Measurements from ENCODE around the gene SLC8A1.

DNA sequence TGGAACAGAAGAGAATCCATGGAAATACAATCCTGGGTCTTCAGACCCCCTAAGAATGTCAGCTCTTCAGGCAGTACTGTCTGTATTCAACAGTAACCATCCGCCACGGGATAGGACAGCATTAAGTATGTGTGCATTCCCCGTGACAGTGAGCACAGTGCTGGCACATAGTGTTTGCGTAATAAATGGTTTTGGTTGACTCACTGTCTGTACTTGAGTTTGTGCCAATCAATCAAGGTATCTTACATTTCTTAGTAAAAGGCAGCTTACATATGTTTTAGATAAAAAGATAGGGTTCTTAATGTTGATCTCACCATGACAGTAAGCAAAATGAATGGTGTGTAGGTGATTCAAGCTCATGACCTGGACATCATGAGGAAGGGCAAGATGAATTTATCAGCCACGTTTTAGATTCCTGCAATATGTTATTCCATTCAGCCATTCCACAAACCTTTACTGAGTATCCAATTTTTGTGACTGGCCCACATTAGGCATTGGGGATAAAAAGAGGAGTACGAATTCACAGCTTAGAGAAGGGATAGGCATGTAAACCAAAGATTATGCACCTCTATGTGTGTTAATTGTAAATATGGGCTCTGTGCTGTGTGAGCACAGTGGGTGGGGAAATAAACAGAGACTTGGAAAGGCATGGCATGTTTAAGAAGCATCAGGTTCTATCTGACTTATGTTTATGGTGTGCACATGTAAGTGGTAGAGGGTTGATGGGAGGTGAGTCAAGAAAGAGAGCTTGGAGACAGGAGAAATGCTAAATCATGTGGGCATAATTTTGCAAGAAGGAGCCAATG lies 258.8 kb downstream of the SLC8A1 start:
- TF ChIP-seq POLR2A (IDR thresholded peaks at IDR 0.05) (no peak), CTCF (IDR thresholded peaks at IDR 0.05) (no peak)
